Right lobe of liver (tissue), 6 donors: ENCODE results near the gene HOXC4. TPM values are rescaled to one million over a fixed set of nuclear protein-coding genes. Genes with fewer than 3 reads are reported as not detected.
"Not testable (repeated sequence)": the region's sequence is repeated elsewhere in the genome, so short reads cannot be mapped to it uniquely, and the experiment has no call there.

Source experiments
- ATAC-seq, 4 donors: fragments of 200-7000 bp; cut with Tn5 transposase; one replicate each; pipeline ENCODE4 v1.9.1; 2020; ENCODE audit warnings: mild to moderate bottlenecking in 4 of 4, moderate library complexity in 4 of 4
- DNase-seq, 3 donors: peaks; one replicate each; pipeline ENCODE4 v3.0.0-alpha.2; 2020
- H3K27ac ChIP-seq, 3 donors: fragments of 200-600 bp; one replicate each; pipeline ENCODE4 v1.8.0; 2022
- H3K27me3 ChIP-seq, 2 donors: fragments of 200-600 bp; one replicate each; pipeline ENCODE4 v1.8.0; 2022
- H3K36me3 ChIP-seq, 4 donors: fragments of 200-600 bp; sonication (generic) in 1 of 4; one replicate each; pipeline versions ENCODE4 v1.5.1 to v1.8.0; 2017 to 2022; ENCODE audit warnings: control low read depth in 1 of 4
- H3K4me1 ChIP-seq, 4 donors: fragments of 200-600 bp; sonication (generic) in 1 of 4; one replicate each; pipeline versions ENCODE4 v1.5.1 to v1.8.0; 2017 to 2022; ENCODE audit warnings: control low read depth in 1 of 4
- H3K4me3 ChIP-seq, 3 donors: fragments of 200-600 bp; one replicate each; pipeline ENCODE4 v1.8.0; 2022
- H3K9me3 ChIP-seq, 4 donors: fragments of 200-600 bp; sonication (generic) in 1 of 4; one replicate each; pipeline versions ENCODE4 v1.5.1 to v1.8.0; 2017 to 2022; ENCODE audit warnings: control low read depth in 1 of 4
- CTCF ChIP-seq, 4 donors: fragments of 200-600 bp in 3 of 4; fragments of 450-650 bp in 1 of 4; IDR thresholded peaks; one replicate each; pipeline versions ENCODE4 v1.5.1 to v1.8.0; 2016 to 2022; ENCODE audit warnings: antibody characterized with exemption in 4 of 4, mild to moderate bottlenecking in 2 of 4
- POLR2A ChIP-seq: fragments of 450-650 bp; IDR thresholded peaks from one replicate; pipeline ENCODE4 v1.6.1; 2017; ENCODE audit warnings: antibody characterized with exemption, mild to moderate bottlenecking
- WGBS: methylation state at CpG from one replicate; pipeline ENCODE4 v1.1.6; 2018; ENCODE audit warnings: low coverage, low lambda C conversion rate; ENCODE audit not compliant: insufficient coverage; ENCODE audit errors: missing lambda C conversion rate; 5-methylcytosine and 5-hydroxymethylcytosine counted together
- intact Hi-C, 2 donors: fragments of 100-400 bp; cut with DNase I; formaldehyde crosslinking; loops; one replicate each; pipeline versions ENCODE4 v1.11.2 to v1.14.1; 2022
- total RNA-seq, 6 experiments: library from RNA; depleted of rRNA in 2 of 6; stranded (reverse); fragments of >200 nt in 2 of 6; fragmentation: NEBNext Ultra II Directional in 3 of 6; extraction: Animal tissue kit (Norgen Biotek cat#: 25700) in 3 of 6; gene quantifications; one replicate each; pipeline versions ENCODE4 v1.1.0 to v1.2.4, GENCODE V29; 2016 to 2023
- donor health status: DM: no; HTN: yes; CAD: no.
- donor health status: DM: no; HTN: no; CAD: no.
- donor health status: DM: no; HTN: no; CAD: no.
- donor health status: DM: no; HTN: yes; CAD: no.
- donor health status: DM: no; HTN: yes; CAD: no.

HOXC4 gene
- total RNA-seq, 6 experiments from 2014 or later = 0.13 TPM; not detected in 5

GRCh38 chr12:54039417-54040147, 14.1 kb upstream of the HOXC4 start:
- Histone ChIP-seq H3K27ac (no peak overlapping the region), H3K27me3 (peaks cover 0 to 6% of the 10 kb centered on the region in 2 donors), H3K9me3 (no peaks in the 10 kb centered on the region), H3K36me3 (no peaks in the 10 kb centered on the region), H3K4me3 (no peak overlapping the region), H3K4me1 (no peaks in the 10 kb centered on the region)
- TF ChIP-seq CTCF (IDR thresholded peaks at IDR 0.05) (no peak), POLR2A (no peak)
- WGBS = 4% methylated on average over 13 of the region's 16 CpGs
- ATAC-seq = no peak
- intact Hi-C loops = loop anchor here in 1 of 2 donors (10.0 kb wide), 1 partner anchor 165 kb away; no protein-coding TSS in a partner anchor
- no peak for DNase-seq

DNA sequence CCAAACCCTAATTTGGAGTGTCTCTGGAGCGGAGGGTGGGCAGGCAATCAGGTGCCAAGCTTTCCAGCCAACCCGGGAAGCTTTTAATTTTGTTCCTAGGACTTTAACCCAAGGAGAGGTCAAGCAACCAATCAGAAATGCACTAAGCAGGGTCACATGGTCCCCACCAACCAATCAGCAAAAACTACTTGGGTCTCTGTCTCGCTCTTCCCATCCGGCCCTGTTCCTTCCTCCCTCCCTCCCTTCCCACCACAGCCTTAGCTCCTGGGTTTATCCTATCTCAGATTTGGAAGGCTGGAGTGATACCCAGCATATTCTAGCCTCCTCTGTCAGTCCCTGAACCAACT, 13.5 kb upstream of the HOXC4 start:
- intact Hi-C loops = no loop called here

DNA sequence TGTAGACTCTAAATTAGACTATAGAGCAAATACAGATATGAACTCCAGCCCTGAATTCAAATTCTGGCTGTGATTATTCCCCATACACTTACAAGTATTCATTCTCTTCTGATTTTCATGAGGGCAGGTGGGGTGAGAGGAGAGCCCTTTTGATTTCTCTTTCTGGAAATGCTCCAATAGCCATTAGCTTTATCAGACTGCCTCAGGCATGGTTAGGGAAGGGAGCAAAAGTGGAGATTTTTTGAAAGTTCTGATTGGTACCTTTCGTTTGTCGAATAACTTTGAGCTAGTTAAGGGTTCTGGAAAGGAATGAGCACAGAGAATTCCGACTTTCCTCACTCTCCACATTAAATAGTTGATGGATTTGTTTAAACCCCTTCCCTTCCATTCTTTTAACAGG, 13.0 kb upstream of the HOXC4 start:
- H3K27me3 ChIP-seq = peaks cover 0 to 4% of the 10 kb centered on the region in 2 donors
- no peak for DNase-seq
- 23% methylated on average over 3 of the region's 3 CpGs for WGBS
- intact Hi-C loops = no loop called here
- no peaks in the 10 kb centered on the region for H3K4me1 ChIP-seq
- no peak overlapping the region for H3K4me3 ChIP-seq
- no peak for ATAC-seq
- TF ChIP-seq CTCF (IDR thresholded peaks at IDR 0.05) = no peak
- H3K9me3 ChIP-seq = no peaks in the 10 kb centered on the region
- H3K36me3 ChIP-seq = no peaks in the 10 kb centered on the region
- no peak overlapping the region for H3K27ac ChIP-seq

More for the DNA sequence above, 13.5 kb upstream of the HOXC4 start:
- no peaks in the 10 kb centered on the region for H3K36me3 ChIP-seq
- no peaks in the 10 kb centered on the region for H3K9me3 ChIP-seq
- no peak for DNase-seq
- no peak for ATAC-seq
- TF ChIP-seq CTCF (IDR thresholded peaks at IDR 0.05) (no peak), POLR2A (no peak)
- H3K27me3 ChIP-seq = peaks cover 0 to 4% of the 10 kb centered on the region in 2 donors
- 33% methylated on average over 4 of the region's 4 CpGs for WGBS
- H3K4me1 ChIP-seq = no peaks in the 10 kb centered on the region
- H3K4me3 ChIP-seq = no peak overlapping the region
- H3K27ac ChIP-seq = no peak overlapping the region

GRCh38 chr12:54041097-54041690, 12.4 kb upstream of the HOXC4 start:
- Histone ChIP-seq H3K36me3 (no peaks in the 10 kb centered on the region), H3K27ac (no peak overlapping the region), H3K27me3 (peaks cover 0 to 4% of the 10 kb centered on the region in 2 donors), H3K4me1 (no peaks in the 10 kb centered on the region), H3K9me3 (no peaks in the 10 kb centered on the region), H3K4me3 (no peak overlapping the region)
- TF ChIP-seq POLR2A (no peak), CTCF (IDR thresholded peaks at IDR 0.05) (no peak)
- no peak for ATAC-seq
- intact Hi-C loops = no loop called here
- no peak for DNase-seq
- WGBS = 46% methylated on average over 2 of the region's 2 CpGs

- DNase-seq, H3K36me3 ChIP-seq, intact Hi-C loops, H3K27ac ChIP-seq, ATAC-seq, H3K9me3 ChIP-seq, H3K4me1 ChIP-seq, H3K4me3 ChIP-seq: not testable (repeated sequence)
- 55% methylated on average over 6 of the region's 6 CpGs for WGBS
- H3K27me3 ChIP-seq = peaks cover 0 to 12% of the 10 kb centered on the region in 2 donors
Measured at GRCh38 chr12:54042033-54042432, 11.6 kb upstream of the HOXC4 start.
